GM18861 (cell line): ENCODE data around the gene FBXO31.
"Not testable (repeated sequence)": the region's sequence is repeated elsewhere in the genome, so short reads cannot be mapped to it uniquely, and the experiment has no call there.

Source experiments
- ATAC-seq: cut with Tn5 transposase; IDR thresholded peaks from one replicate; pipeline ENCODE4 v1.9.1; 2021; ENCODE audit not compliant: unreplicated experiment

Gene FBXO31

GRCh38 chr16:87365021-87365713 is 18.4 kb downstream of the FBXO31 start:
- no peak for ATAC-seq

- no peak for ATAC-seq
Measured at GRCh38 chr16:87363771-87364455, 19.7 kb downstream of the FBXO31 start.

- ATAC-seq: not testable (repeated sequence)
Measured at GRCh38 chr16:87362828-87363559, 20.6 kb downstream of the FBXO31 start.

- no peak for ATAC-seq
Measured at GRCh38 chr16:87361916-87362619, 21.5 kb downstream of the FBXO31 start.

GRCh38 chr16:87360862-87361610 is 22.5 kb downstream of the FBXO31 start:
- no peak for ATAC-seq

GRCh38 chr16:87359121-87359520 is 24.5 kb downstream of the FBXO31 start:
- no peak for ATAC-seq

GRCh38 chr16:87358696-87359095 is 24.9 kb downstream of the FBXO31 start:
- no peak for ATAC-seq

GRCh38 chr16:87358250-87358649 is 25.3 kb downstream of the FBXO31 start:
- no peak for ATAC-seq

- no peak for ATAC-seq
Measured at GRCh38 chr16:87356491-87356853, 27.1 kb downstream of the FBXO31 start.

- no peak for ATAC-seq
Measured at GRCh38 chr16:87353613-87354012, 30.0 kb downstream of the FBXO31 start.

- ATAC-seq: no peak
Measured at GRCh38 chr16:87352818-87353217, 30.8 kb downstream of the FBXO31 start.

- ATAC-seq: no peak
Measured at GRCh38 chr16:87351320-87351698, 32.3 kb downstream of the FBXO31 start.

- ATAC-seq: no peak
Measured at GRCh38 chr16:87350681-87351319, 32.8 kb downstream of the FBXO31 start.

- no peak for ATAC-seq
Measured at GRCh38 chr16:87350031-87350430, 33.5 kb downstream of the FBXO31 start.

GRCh38 chr16:87348616-87349157 is 34.9 kb downstream of the FBXO31 start:
- ATAC-seq: no peak

GRCh38 chr16:87347932-87348615 is 35.5 kb downstream of the FBXO31 start:
- no peak for ATAC-seq

GRCh38 chr16:87346517-87347060 is 37.0 kb downstream of the FBXO31 start:
- no peak for ATAC-seq

GRCh38 chr16:87345726-87346424 is 37.7 kb downstream of the FBXO31 start:
- ATAC-seq: no peak
